K562 (cell line): Measurements from ENCODE around the gene TNIK. TPM values are rescaled to one million over a fixed set of nuclear protein-coding genes. Genes with fewer than 3 reads are reported as not detected.

Source experiments
- ATAC-seq: fragments of 200-7000 bp; cut with Tn5 transposase; 3 replicates; pipeline ENCODE4 v1.9.1; 2020; ENCODE audit warnings: moderate library complexity
- BruUV-seq: library from RNA; stranded (reverse); fragments of 400-500 nt; replicated peaks from 2 replicates; lab custom pipeline; 2021; lab: Mats Ljungman, UMichigan
- CTCF ChIA-PET: fragments of 300-600 bp; formaldehyde crosslinking; extraction: SDS; loops from one replicate; lab custom pipeline; 2021; ENCODE audit warnings: low intra/inter-chr PET ratio; lab: Yijun Ruan, JAX
- POLR2A ChIA-PET: fragments of 300-600, 350-650 bp; sonication (Branson Sonifier 250); formaldehyde crosslinking; extraction: SDS; loops from one replicate; lab custom pipeline; 2021; ENCODE audit warnings: antibody characterized with exemption, inconsistent platforms; lab: Yijun Ruan, JAX
- DNase-seq, 4 experiments: peaks; one replicate each; pipeline versions ENCODE4 v3.0.0 to v3.0.0-alpha.2; 2011 to 2018; ENCODE audit warnings: low spot score in 3 of 4, mixed read lengths in 3 of 4; ENCODE audit errors: extremely low read depth in 1 of 4
- FAIRE-seq: peaks from 2 replicates; lab custom pipeline; 2011; peaks lifted over from hg19 to GRCh38; lab: Jason Lieb, UNC
- H2AFZ ChIP-seq: 2 replicates; pipeline ENCODE4 v1.6.0; 2011; ENCODE audit warnings: low read depth, low read length, control low read depth, inconsistent platforms
- H3K27ac ChIP-seq: fragments of 200-600 bp; 3 replicates; pipeline ENCODE4 v1.8.0; 2011; ENCODE audit warnings: low read depth, mild to moderate bottlenecking, control low read depth, inconsistent platforms, low read length, moderate library complexity, mixed read lengths; ENCODE audit errors: extremely low read depth
- H3K27me3 ChIP-seq, 2 experiments: fragments of 300-600 bp in 1 of 2; 2 replicates in 1 of 2; 3 replicates in 1 of 2; pipeline versions ENCODE4 v1.6.0 to v1.8.0; 2011; ENCODE audit warnings: inconsistent platforms in 2 of 2, low read length in 2 of 2, mild to moderate bottlenecking in 1 of 2, mixed read lengths in 1 of 2, moderate library complexity in 1 of 2; ENCODE audit not compliant: control insufficient read depth in 2 of 2, insufficient read depth in 2 of 2
- H3K36me3 ChIP-seq: fragments of 300-600 bp; 3 replicates; pipeline ENCODE4 v1.8.0; 2011; ENCODE audit warnings: mild to moderate bottlenecking, low read length, inconsistent platforms; ENCODE audit not compliant: control insufficient read depth, insufficient read depth
- H3K4me1 ChIP-seq, 2 experiments: fragments of 200-600 bp in 1 of 2; replicated peaks in 1 of 2; 2 replicates in 1 of 2; 3 replicates in 1 of 2; pipeline versions ENCODE4 v1.5.1 to v1.8.0; 2011; ENCODE audit warnings: inconsistent platforms in 2 of 2, low read length in 2 of 2, mild to moderate bottlenecking in 1 of 2, mixed read lengths in 1 of 2, moderate library complexity in 1 of 2; ENCODE audit not compliant: control insufficient read depth in 2 of 2, insufficient read depth in 2 of 2
- H3K4me2 ChIP-seq: 2 replicates; pipeline ENCODE4 v1.6.1; 2011; ENCODE audit warnings: low read length, control low read depth, inconsistent platforms, mixed read lengths; ENCODE audit not compliant: insufficient read depth
- H3K4me3 ChIP-seq: fragments of 200-600 bp; sonication (generic), shearing (Covaris generic); 2 replicates; pipeline ENCODE4 v1.5.1; 2016; ENCODE audit warnings: control low read depth, inconsistent platforms
- H3K79me2 ChIP-seq: fragments of 200-600 bp; 3 replicates; pipeline ENCODE4 v1.8.0; 2011; ENCODE audit warnings: low read length, inconsistent platforms; ENCODE audit not compliant: control insufficient read depth, insufficient read depth
- H3K9ac ChIP-seq, 2 experiments: 2 replicates each; pipeline versions ENCODE4 v1.6.0 to v1.6.1; 2011; ENCODE audit warnings: low read depth in 2 of 2, low read length in 2 of 2, control low read depth in 1 of 2, inconsistent platforms in 1 of 2, mild to moderate bottlenecking in 1 of 2, mixed read lengths in 1 of 2; ENCODE audit not compliant: insufficient read depth in 1 of 2
- H3K9me1 ChIP-seq: one replicate; pipeline ENCODE4 v1.6.0; 2011; ENCODE audit warnings: inconsistent platforms, mild to moderate bottlenecking, low read length, moderate library complexity; ENCODE audit not compliant: control insufficient read depth, insufficient read depth
- H3K9me3 ChIP-seq: replicated peaks from 2 replicates; pipeline ENCODE4 v1.5.1; 2011; ENCODE audit warnings: low read depth, low read length, inconsistent platforms; ENCODE audit not compliant: control insufficient read depth, insufficient read depth
- H4K20me1 ChIP-seq: replicated peaks from 2 replicates; pipeline ENCODE4 v1.6.1; 2011; ENCODE audit warnings: low read length, inconsistent platforms, mixed read lengths; ENCODE audit not compliant: control insufficient read depth, insufficient read depth
- ARID1B ChIP-seq: fragments of 450-650 bp; IDR thresholded peaks from 2 replicates; pipeline ENCODE4 v1.6.1; 2016; ENCODE audit warnings: antibody characterized with exemption, mild to moderate bottlenecking, inconsistent platforms
- ATF2 ChIP-seq: sonication (generic); formaldehyde crosslinking; IDR thresholded peaks from 2 replicates; pipeline ENCODE4 v1.8.1; 2022; ENCODE audit warnings: missing genetic modification reagents
- ATF3 ChIP-seq, 2 experiments: fragments of 450-650 bp in 1 of 2; sonication (generic) in 1 of 2; formaldehyde crosslinking in 1 of 2; IDR thresholded peaks in 1 of 2; conservative IDR thresholded peaks in 1 of 2; 2 replicates each; pipeline versions ENCODE4 v1.6.1 to v1.8.1; 2016 to 2023; ENCODE audit warnings: mild to moderate bottlenecking in 2 of 2, moderate library complexity in 2 of 2, inconsistent platforms in 1 of 2, missing genetic modification reagents in 1 of 2
- CTCF ChIP-seq, 3 experiments: IDR thresholded peaks in 2 of 3; conservative IDR thresholded peaks in 1 of 3; 2 replicates each; pipeline ENCODE4 v1.5.1; 2011 to 2012; ENCODE audit warnings: low read length in 3 of 3, mild to moderate bottlenecking in 3 of 3, control low read depth in 2 of 3, improper control_type of control experiment in 1 of 3, inconsistent platforms in 1 of 3, low read depth in 1 of 3, mixed read lengths in 1 of 3, moderate library complexity in 1 of 3; ENCODE audit not compliant: insufficient read depth in 2 of 3
- E2F3 ChIP-seq: fragments of 250-450 bp; sonication (Bioruptor Pico); IDR thresholded peaks from 2 replicates; pipeline ENCODE4 v1.4.0; 2020; ENCODE audit warnings: mild to moderate bottlenecking
- EHMT2 ChIP-seq: fragments of 450-650 bp; IDR thresholded peaks from 2 replicates; pipeline ENCODE4 v1.6.1; 2018; ENCODE audit warnings: antibody characterized with exemption
- ETV6 ChIP-seq, 3 experiments: fragments of 150-350 bp in 1 of 3; sonication (generic) in 1 of 3; formaldehyde crosslinking in 1 of 3; IDR thresholded peaks; 2 replicates each; pipeline versions ENCODE4 v1.6.1 to v1.8.0; 2014 to 2022; ENCODE audit warnings: borderline replicate concordance in 2 of 3, low read depth in 2 of 3, antibody characterized with exemption in 1 of 3, low read length in 1 of 3, mild to moderate bottlenecking in 1 of 3, missing genetic modification reagents in 1 of 3
- EZH2 ChIP-seq: IDR thresholded peaks from 2 replicates; pipeline ENCODE4 v1.6.1; 2012; ENCODE audit warnings: low read depth, mild to moderate bottlenecking, inconsistent platforms, low read length, borderline replicate concordance
- ILF3 ChIP-seq: fragments of 450-650 bp; IDR thresholded peaks from 2 replicates; pipeline ENCODE4 v1.6.1; 2018; ENCODE audit warnings: antibody characterized with exemption, mild to moderate bottlenecking, moderate library complexity, borderline replicate concordance
- NR2C2 ChIP-seq, 2 experiments: fragments of 200-800 bp in 1 of 2; sonication (Bioruptor generic) in 1 of 2; sonication (generic) in 1 of 2; formaldehyde crosslinking in 1 of 2; IDR thresholded peaks; 2 replicates each; pipeline versions ENCODE4 v1.6.1 to v1.8.0; 2016 to 2022; ENCODE audit warnings: mild to moderate bottlenecking in 1 of 2, missing compliant biosample characterization in 1 of 2, missing genetic modification characterization in 1 of 2, missing genetic modification reagents in 1 of 2
- RBM22 ChIP-seq: fragments of 200-400 bp; formaldehyde crosslinking; IDR thresholded peaks from 2 replicates; pipeline ENCODE4 v1.6.1; 2018; ENCODE audit warnings: low read length, low read depth; ENCODE audit not compliant: poor library complexity, severe bottlenecking
- SMARCA4 ChIP-seq: fragments of 450-650 bp; IDR thresholded peaks from 2 replicates; pipeline ENCODE4 v1.6.1; 2016
- TEAD4 ChIP-seq, 2 experiments: sonication (generic) in 1 of 2; formaldehyde crosslinking in 1 of 2; IDR thresholded peaks; 2 replicates each; pipeline versions ENCODE4 v1.6.1 to v1.8.0; 2012 to 2022; ENCODE audit warnings: borderline replicate concordance in 1 of 2, inconsistent platforms in 1 of 2, low read length in 1 of 2, mild to moderate bottlenecking in 1 of 2, missing genetic modification reagents in 1 of 2
- ZBTB8A ChIP-seq: fragments of 450-650 bp; IDR thresholded peaks from 2 replicates; pipeline ENCODE4 v1.6.1; 2018; ENCODE audit warnings: mild to moderate bottlenecking, moderate library complexity; ENCODE audit not compliant: partially characterized antibody
- ZFP1 ChIP-seq: fragments of 450-650 bp; formaldehyde crosslinking; IDR thresholded peaks from 2 replicates; pipeline ENCODE4 v1.4.0; 2020; ENCODE audit warnings: mild to moderate bottlenecking, mixed read lengths
- ZNF23 ChIP-seq: fragments of 250-450 bp; sonication (Bioruptor Pico); IDR thresholded peaks from 2 replicates; pipeline ENCODE4 v1.4.0; 2020; ENCODE audit warnings: mild to moderate bottlenecking
- ZNF511 ChIP-seq: sonication (generic); formaldehyde crosslinking; IDR thresholded peaks from 2 replicates; pipeline ENCODE4 v1.8.0; 2022; ENCODE audit warnings: mild to moderate bottlenecking, missing genetic modification reagents
- WGBS: fragments of 100-300 bp; shearing (Covaris generic); methylation state at CpG from one replicate; pipeline ENCODE4 v1.1.6; 2016; ENCODE audit warnings: low coverage, mixed read lengths; ENCODE audit not compliant: insufficient coverage; ENCODE audit errors: missing lambda C conversion rate; 5-methylcytosine and 5-hydroxymethylcytosine counted together
- in situ Hi-C: fragments of 300-500 bp; cut with MboI; formaldehyde crosslinking; loops from 4 replicates; pipeline ENCODE4 v1.15.0; 2018; ENCODE audit warnings: inconsistent platforms, mixed read lengths
- intact Hi-C: fragments of 100-400 bp; cut with micrococcal nuclease; formaldehyde crosslinking; loops from 2 replicates; pipeline ENCODE4 v1.14.2; 2022
- polyA plus RNA-seq, 8 experiments: library from polyadenylated mRNA; depleted of rRNA in 4 of 8; stranded (reverse) in 5 of 8; unstranded in 3 of 8; fragments of >200 nt; fragmentation: Nextera tagmentation in 2 of 8; fragmentation: Illumina TruSeq in 1 of 8; extraction: Ambion mirVana in 2 of 8; extraction: Trizol in 1 of 8; gene quantifications; 2 replicates each; pipeline versions ENCODE4 v1.2.1 to v1.2.3, GENCODE V29; 2011 to 2014; ENCODE audit warnings: inconsistent platforms in 1 of 8, missing spikeins in 1 of 8
- total RNA-seq, 7 experiments: library from RNA; depleted of rRNA in 6 of 7; stranded (reverse); fragments of >200 nt in 6 of 7; fragmentation: Illumina TruSeq in 2 of 7; extraction: Trizol in 2 of 7; gene quantifications; 2 replicates each; pipeline versions ENCODE4 v1.2.1 to v1.2.3, GENCODE V29; 2011 to 2021; ENCODE audit warnings: low replicate concordance in 1 of 7

Gene TNIK
- total and polyA plus RNA-seq, 9 of the 15 experiments (the other 6 are each of a cell fraction or from before 2014, with no cell fraction given), result 6.6 to 39.0 (median 24.7) TPM

GRCh38 chr3:171487382-171487781, 27.2 kb upstream of the TNIK start:
- POLR2A ChIA-PET, result interaction anchor here (1.0 kb wide), 1 partner anchor 16 kb away, joined by 6 read pairs; no protein-coding TSS in a partner anchor
- CTCF ChIA-PET, result no interaction called here
- FAIRE-seq, result no peak
- no peak for TF ChIP-seq RBM22
- TF ChIP-seq SMARCA4, result peak; percentile 77
- no peak for TF ChIP-seq ZNF511
- TF ChIP-seq ARID1B, result peak; percentile 65
- no peak for TF ChIP-seq ILF3
- no peak for TF ChIP-seq ZNF23 (CRISPR knock-in tag)
- TF ChIP-seq ZFP1 (CRISPR knock-in tag), result no peak
- no peak for TF ChIP-seq CTCF (IDR thresholded peaks at IDR 0.05 in 2 of 3, conservative IDR thresholded peaks at IDR 0.05 in 1 of 3; ENCODE audit: insufficient read depth in 2 of 3, low read depth in 1 of 3, low read length in 3 of 3)
- no peak for TF ChIP-seq EHMT2
- TF ChIP-seq EZH2, result no peak
- no peak for TF ChIP-seq ETV6 (IDR thresholded peaks at IDR 0.05; ENCODE audit: borderline replicate concordance in 1 of 2, low read depth in 2 of 2, low read length in 1 of 2)
- no peak for TF ChIP-seq ETV6 (CRISPR knock-in tag; IDR thresholded peaks at IDR 0.05; ENCODE audit: borderline replicate concordance)
- peak; percentile 25; the same call in 1 of the 2 replicates for TF ChIP-seq TEAD4 (IDR thresholded peaks at IDR 0.05; ENCODE audit: low read length)
- TF ChIP-seq TEAD4 (CRISPR knock-in tag; IDR thresholded peaks at IDR 0.05; ENCODE audit: borderline replicate concordance), result no peak
- no peak for TF ChIP-seq ATF2 (CRISPR knock-in tag)
- TF ChIP-seq ATF3 (IDR thresholded peaks at IDR 0.05), result peak; percentile 87
- no peak for TF ChIP-seq ATF3 (CRISPR knock-in tag; conservative IDR thresholded peaks at IDR 0.05)
- no peak for TF ChIP-seq ZBTB8A
- no peak for TF ChIP-seq E2F3 (CRISPR knock-in tag)
- TF ChIP-seq NR2C2 (CRISPR knock-in tag; IDR thresholded peaks at IDR 0.05), result no peak
- peak; percentile 77 for TF ChIP-seq NR2C2 (tag; IDR thresholded peaks at IDR 0.05)

More at GRCh38 chr3:171487382-171487781, 27.2 kb upstream of the TNIK start:
- no peak overlapping the region for H3K27ac ChIP-seq
- no peaks in the 10 kb centered on the region for H3K9me3 ChIP-seq
- WGBS, result 5% methylated on average over 4 of the region's 4 CpGs
- DNase-seq (no peak), ATAC-seq (peak; percentile 64)
- no peaks in the 10 kb centered on the region for H4K20me1 ChIP-seq
- H3K4me2 ChIP-seq, result no peak overlapping the region
- no peak overlapping the region for H3K4me3 ChIP-seq
- H3K4me1 ChIP-seq, result peaks cover 0 to 8% of the 10 kb centered on the region in 2 experiments; a peak in 3 of 5 replicates
- in situ Hi-C loops, result no loop called here
- intact Hi-C loops, result no loop called here
- H3K9me1 ChIP-seq, result no peaks in the 10 kb centered on the region
- peak overlapping the region; percentile 15; the same call in 1 of the 2 replicates for H2AFZ ChIP-seq
- H3K27me3 ChIP-seq, result no peaks in the 10 kb centered on the region
- no peaks in the 10 kb centered on the region for H3K79me2 ChIP-seq
- BruUV-seq, result no TSS peak
- H3K36me3 ChIP-seq, result no peaks in the 10 kb centered on the region
- no peak overlapping the region for H3K9ac ChIP-seq
